Hepatocyte (in vitro differentiated cells): ENCODE data around the gene FAM234A.

ENCODE experiments used
- EZH2 ChIP-seq: fragments of 200-600 bp; sonication (generic); IDR thresholded peaks from 2 replicates; pipeline ENCODE4 v1.6.1; 2016; ENCODE audit warnings: antibody characterized with exemption, mild to moderate bottlenecking, borderline replicate concordance
- EZH2phosphoT487 ChIP-seq: fragments of 200-600 bp; sonication (generic); IDR thresholded peaks from one replicate; pipeline ENCODE4 v1.6.1; 2018; ENCODE audit warnings: antibody characterized with exemption, mild to moderate bottlenecking, low read depth, moderate library complexity; ENCODE audit not compliant: unreplicated experiment, severe bottlenecking
- TF ChIP-seq, protein P1 (sequence below): fragments of 200-600 bp; sonication (generic); IDR thresholded peaks from 2 replicates; pipeline ENCODE4 v1.5.1; 2016; ENCODE audit warnings: antibody characterized with exemption, mild to moderate bottlenecking; ENCODE audit not compliant: poor library complexity

DNA sequence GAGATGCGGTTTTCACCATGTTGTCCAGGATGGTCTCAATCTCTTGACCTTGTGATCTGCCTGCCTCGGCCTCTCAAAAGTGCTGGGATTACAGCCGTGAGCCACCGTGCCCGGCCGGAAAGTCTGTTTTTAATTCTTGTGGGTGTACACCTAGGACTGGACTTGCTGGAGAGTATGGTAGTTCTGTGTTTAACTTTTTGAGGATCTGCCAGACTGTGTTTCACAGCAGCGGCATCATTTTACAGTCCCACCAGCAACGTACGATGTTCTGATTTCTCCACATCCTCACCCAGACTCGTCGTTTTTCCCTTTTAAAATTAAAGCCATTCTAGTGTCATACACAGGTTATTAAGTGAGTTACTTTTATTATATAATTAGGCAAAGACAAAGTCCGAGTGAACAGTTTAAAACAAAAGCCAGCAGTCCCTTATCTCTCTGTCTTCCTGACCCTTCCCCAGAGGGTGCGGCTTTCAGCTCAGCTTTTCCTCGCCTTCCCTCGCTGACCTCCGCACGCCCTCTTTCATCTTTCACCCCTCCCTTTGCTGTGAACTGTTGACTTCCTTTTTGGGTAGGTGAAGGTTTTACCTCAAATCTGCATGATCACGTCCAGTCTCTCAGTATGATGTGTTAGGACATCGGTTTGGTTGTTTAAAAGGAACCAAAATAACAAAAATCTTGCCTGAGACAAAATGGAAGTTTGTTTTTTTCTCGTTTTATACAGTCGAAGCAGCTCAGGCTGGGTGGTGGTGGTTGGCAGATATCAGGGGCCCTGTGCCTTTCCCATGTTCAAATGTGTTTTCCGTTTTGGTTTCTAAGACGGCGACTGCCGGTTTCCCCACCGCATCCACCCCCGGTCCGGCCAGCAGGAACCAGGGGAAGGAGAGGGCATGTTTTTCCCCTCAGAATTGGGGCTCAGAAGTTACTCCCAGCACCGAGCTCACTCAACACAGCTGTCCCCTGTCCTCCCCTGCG, 18.0 kb downstream of the FAM234A start:
- TF ChIP-seq, protein P1, sequence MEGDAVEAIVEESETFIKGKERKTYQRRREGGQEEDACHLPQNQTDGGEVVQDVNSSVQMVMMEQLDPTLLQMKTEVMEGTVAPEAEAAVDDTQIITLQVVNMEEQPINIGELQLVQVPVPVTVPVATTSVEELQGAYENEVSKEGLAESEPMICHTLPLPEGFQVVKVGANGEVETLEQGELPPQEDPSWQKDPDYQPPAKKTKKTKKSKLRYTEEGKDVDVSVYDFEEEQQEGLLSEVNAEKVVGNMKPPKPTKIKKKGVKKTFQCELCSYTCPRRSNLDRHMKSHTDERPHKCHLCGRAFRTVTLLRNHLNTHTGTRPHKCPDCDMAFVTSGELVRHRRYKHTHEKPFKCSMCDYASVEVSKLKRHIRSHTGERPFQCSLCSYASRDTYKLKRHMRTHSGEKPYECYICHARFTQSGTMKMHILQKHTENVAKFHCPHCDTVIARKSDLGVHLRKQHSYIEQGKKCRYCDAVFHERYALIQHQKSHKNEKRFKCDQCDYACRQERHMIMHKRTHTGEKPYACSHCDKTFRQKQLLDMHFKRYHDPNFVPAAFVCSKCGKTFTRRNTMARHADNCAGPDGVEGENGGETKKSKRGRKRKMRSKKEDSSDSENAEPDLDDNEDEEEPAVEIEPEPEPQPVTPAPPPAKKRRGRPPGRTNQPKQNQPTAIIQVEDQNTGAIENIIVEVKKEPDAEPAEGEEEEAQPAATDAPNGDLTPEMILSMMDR, result no peak
- TF ChIP-seq EZH2phosphoT487 (no peak), EZH2 (no peak)
